ENCODE results near the gene KCNH1. TPM values are rescaled to one million over a fixed set of nuclear protein-coding genes. Genes with fewer than 3 reads are reported as not detected.

The KCNH1 gene
- total RNA-seq, 1 experiment from 2014 or later: 0.17 TPM

- TF ChIP-seq ARID4B (CRISPR knock-in tag; IDR thresholded peaks at IDR 0.05; ENCODE audit: borderline replicate concordance): no peak
- TF ChIP-seq RELA (CRISPR knock-in tag; IDR thresholded peaks at IDR 0.05; ENCODE audit: borderline replicate concordance): no peak
- TF ChIP-seq NFATC4 (CRISPR knock-in tag; IDR thresholded peaks at IDR 0.05): no peak
- TF ChIP-seq PRDM15 (CRISPR knock-in tag; IDR thresholded peaks at IDR 0.05): no peak
- no peak for TF ChIP-seq FOXK1 (CRISPR knock-in tag; IDR thresholded peaks at IDR 0.05)
- TF ChIP-seq ZNF281 (CRISPR knock-in tag; IDR thresholded peaks at IDR 0.05): no peak
- TF ChIP-seq, protein P1, sequence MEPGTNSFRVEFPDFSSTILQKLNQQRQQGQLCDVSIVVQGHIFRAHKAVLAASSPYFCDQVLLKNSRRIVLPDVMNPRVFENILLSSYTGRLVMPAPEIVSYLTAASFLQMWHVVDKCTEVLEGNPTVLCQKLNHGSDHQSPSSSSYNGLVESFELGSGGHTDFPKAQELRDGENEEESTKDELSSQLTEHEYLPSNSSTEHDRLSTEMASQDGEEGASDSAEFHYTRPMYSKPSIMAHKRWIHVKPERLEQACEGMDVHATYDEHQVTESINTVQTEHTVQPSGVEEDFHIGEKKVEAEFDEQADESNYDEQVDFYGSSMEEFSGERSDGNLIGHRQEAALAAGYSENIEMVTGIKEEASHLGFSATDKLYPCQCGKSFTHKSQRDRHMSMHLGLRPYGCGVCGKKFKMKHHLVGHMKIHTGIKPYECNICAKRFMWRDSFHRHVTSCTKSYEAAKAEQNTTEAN (CRISPR knock-in tag; IDR thresholded peaks at IDR 0.05): no peak
- no peak for TF ChIP-seq GTF2I (CRISPR knock-in tag; conservative IDR thresholded peaks at IDR 0.05)
Measured at GRCh38 chr1:210707300-210708240, 426.4 kb downstream of the KCNH1 start (continued).

- no peak overlapping the region for H3K4me3 Mint-ChIP-seq
- ChIA-PET CTCF (no interaction called here), POLR2A (no interaction called here)
- H3K4me1 Mint-ChIP-seq: peaks cover 16% of the 10 kb centered on the region
- ATAC-seq (no peak), DNase-seq (ENCODE audit: low spot score) (no peak)
- H3K36me3 Mint-ChIP-seq: no peaks in the 10 kb centered on the region; the same call in 1 of the 2 replicates
- H3K9me3 Mint-ChIP-seq: peaks cover 5% of the 10 kb centered on the region
- no peaks in the 10 kb centered on the region for H3K27me3 Mint-ChIP-seq (ENCODE audit: low read depth)
- no peak overlapping the region for H3K27ac Mint-ChIP-seq
- TF ChIP-seq ZBTB21 (CRISPR knock-in tag; IDR thresholded peaks at IDR 0.05; ENCODE audit: borderline replicate concordance) (no peak), GABPB1 (CRISPR knock-in tag; IDR thresholded peaks at IDR 0.05) (no peak), ZNF121 (CRISPR knock-in tag; IDR thresholded peaks at IDR 0.05) (no peak), SMAD3 (CRISPR knock-in tag; IDR thresholded peaks at IDR 0.05; ENCODE audit: borderline replicate concordance) (no peak), CREB1 (CRISPR knock-in tag; IDR thresholded peaks at IDR 0.05) (no peak), ZNF138 (CRISPR knock-in tag; conservative IDR thresholded peaks at IDR 0.05) (no peak), ATF3 (CRISPR knock-in tag; conservative IDR thresholded peaks at IDR 0.05) (no peak), TEAD1 (CRISPR knock-in tag; IDR thresholded peaks at IDR 0.05) (no peak), ZNF416 (CRISPR knock-in tag; IDR thresholded peaks at IDR 0.05) (no peak), NFATC4 (CRISPR knock-in tag; IDR thresholded peaks at IDR 0.05) (no peak)
- TF ChIP-seq, protein P2, sequence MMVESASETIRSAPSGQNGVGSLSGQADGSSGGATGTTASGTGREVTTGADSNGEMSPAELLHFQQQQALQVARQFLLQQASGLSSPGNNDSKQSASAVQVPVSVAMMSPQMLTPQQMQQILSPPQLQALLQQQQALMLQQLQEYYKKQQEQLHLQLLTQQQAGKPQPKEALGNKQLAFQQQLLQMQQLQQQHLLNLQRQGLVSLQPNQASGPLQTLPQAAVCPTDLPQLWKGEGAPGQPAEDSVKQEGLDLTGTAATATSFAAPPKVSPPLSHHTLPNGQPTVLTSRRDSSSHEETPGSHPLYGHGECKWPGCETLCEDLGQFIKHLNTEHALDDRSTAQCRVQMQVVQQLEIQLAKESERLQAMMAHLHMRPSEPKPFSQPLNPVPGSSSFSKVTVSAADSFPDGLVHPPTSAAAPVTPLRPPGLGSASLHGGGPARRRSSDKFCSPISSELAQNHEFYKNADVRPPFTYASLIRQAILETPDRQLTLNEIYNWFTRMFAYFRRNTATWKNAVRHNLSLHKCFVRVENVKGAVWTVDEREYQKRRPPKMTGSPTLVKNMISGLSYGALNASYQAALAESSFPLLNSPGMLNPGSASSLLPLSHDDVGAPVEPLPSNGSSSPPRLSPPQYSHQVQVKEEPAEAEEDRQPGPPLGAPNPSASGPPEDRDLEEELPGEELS (CRISPR knock-in tag; IDR thresholded peaks at IDR 0.05): no peak
Measured at GRCh38 chr1:210706246-210706645, 427.7 kb downstream of the KCNH1 start.
